OCI-LY3 (cell line): ENCODE results near the gene CGREF1.

Experiments
- CTCF ChIP-seq: fragments of 200-600, 300-600 bp; sonication (generic); IDR thresholded peaks from 2 replicates; pipeline ENCODE4 v1.5.1; 2014; ENCODE audit warnings: antibody characterized with exemption, low read length, low read depth
- EZH2phosphoT487 ChIP-seq: fragments of 200-600 bp; shearing (Covaris generic); IDR thresholded peaks from 2 replicates; pipeline ENCODE4 v1.6.1; 2018; ENCODE audit warnings: antibody characterized with exemption, mixed run types, low read depth

DNA sequence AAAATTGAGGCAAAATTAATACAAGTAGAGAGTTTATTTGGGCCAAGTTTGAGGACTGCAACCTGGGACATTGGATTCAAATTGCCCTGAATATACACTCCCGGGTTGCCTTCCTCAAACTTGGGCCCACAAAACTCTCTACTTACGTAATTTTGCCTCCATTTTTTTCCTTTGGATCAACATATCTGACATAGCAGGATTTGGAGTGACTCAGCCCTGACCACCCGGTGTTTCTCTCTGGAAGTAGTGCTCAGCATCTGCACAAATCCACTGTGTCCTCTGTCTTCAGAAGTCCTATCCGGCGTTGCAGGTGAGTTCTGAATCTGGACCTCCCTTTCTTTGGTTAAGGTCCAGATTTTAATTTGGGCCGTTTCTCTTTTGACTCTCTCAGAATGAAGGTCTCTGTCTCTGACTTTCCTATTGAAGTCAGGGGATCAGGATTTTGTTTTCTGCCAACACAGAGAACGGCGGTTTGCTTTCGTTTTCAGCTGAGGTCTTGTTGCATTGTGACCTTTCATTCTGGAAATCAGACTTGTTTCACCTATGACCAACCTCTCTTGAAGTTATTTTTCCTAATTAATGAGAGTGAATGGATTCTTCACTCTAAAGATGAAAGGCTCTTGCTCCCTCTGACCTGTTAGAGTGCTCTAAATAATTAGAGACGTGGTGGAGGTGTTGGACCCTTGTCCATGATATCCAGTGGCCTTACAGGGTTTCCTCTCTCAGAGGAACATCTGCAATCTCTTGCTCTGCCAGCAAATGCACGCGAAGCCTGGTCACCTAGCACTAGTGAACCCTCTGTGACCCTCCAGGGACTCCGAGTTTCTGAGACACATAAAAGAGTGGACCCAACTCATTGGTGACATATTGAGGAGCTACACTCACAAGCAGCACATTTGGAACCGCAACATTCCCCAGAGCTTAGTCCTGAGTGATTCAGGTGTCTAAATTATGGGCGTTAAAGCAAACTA is 43.5 kb upstream of the CGREF1 start:
- TF ChIP-seq CTCF (no peak), EZH2phosphoT487 (no peak)
